Astrocyte (in vitro differentiated cells and primary cell): Measurements from ENCODE around the gene ZFYVE26. TPM values are rescaled to one million over a fixed set of nuclear protein-coding genes. Genes with fewer than 3 reads are reported as not detected.

Experiments used
- DNase-seq: peaks from one replicate; pipeline ENCODE4 v3.0.0-alpha.2; 2010; ENCODE audit warnings: low read depth
- FAIRE-seq: peaks from 2 replicates; lab custom pipeline; 2011; peaks lifted over from hg19 to GRCh38; lab: Jason Lieb, UNC
- H2AFZ ChIP-seq: 2 replicates; pipeline ENCODE4 v1.6.0; 2012; ENCODE audit warnings: low read depth, low read length, inconsistent platforms
- H3K27ac ChIP-seq: 2 replicates; pipeline ENCODE4 v1.5.1; 2011; ENCODE audit warnings: low read depth, low read length, inconsistent platforms
- H3K27me3 ChIP-seq: 2 replicates; pipeline ENCODE4 v1.6.0; 2011; ENCODE audit warnings: low read length, inconsistent platforms; ENCODE audit not compliant: insufficient read depth
- H3K36me3 ChIP-seq: 2 replicates; pipeline ENCODE4 v1.5.1; 2011; ENCODE audit warnings: low read length, inconsistent platforms; ENCODE audit not compliant: insufficient read depth
- H3K4me1 ChIP-seq: 2 replicates; pipeline ENCODE4 v1.5.1; 2011; ENCODE audit warnings: low read length, inconsistent platforms; ENCODE audit not compliant: insufficient read depth
- H3K4me2 ChIP-seq: 2 replicates; pipeline ENCODE4 v1.6.0; 2012; ENCODE audit warnings: low read length, inconsistent platforms
- H3K4me3 ChIP-seq: 2 replicates; pipeline ENCODE4 v1.5.1; 2011; ENCODE audit warnings: low read depth, mild to moderate bottlenecking, low read length, inconsistent platforms; ENCODE audit not compliant: insufficient read depth
- H3K79me2 ChIP-seq: 2 replicates; pipeline ENCODE4 v1.6.0; 2012; ENCODE audit warnings: mild to moderate bottlenecking, low read length, inconsistent platforms; ENCODE audit not compliant: insufficient read depth
- H3K9ac ChIP-seq: 2 replicates; pipeline ENCODE4 v1.6.0; 2012; ENCODE audit warnings: mild to moderate bottlenecking, low read length, inconsistent platforms
- H3K9me3 ChIP-seq: 2 replicates; pipeline ENCODE4 v1.5.1; 2012; ENCODE audit warnings: low read depth, mild to moderate bottlenecking, low read length, inconsistent platforms; ENCODE audit not compliant: insufficient read depth
- H4K20me1 ChIP-seq: 2 replicates; pipeline ENCODE4 v1.6.0; 2012; ENCODE audit warnings: low read length, inconsistent platforms; ENCODE audit not compliant: insufficient read depth
- H3K27ac Mint-ChIP-seq: one replicate; pipeline ENCODE4 v1.8.0; 2021; ENCODE audit warnings: mild to moderate bottlenecking, mixed read lengths; ENCODE audit not compliant: unreplicated experiment
- H3K27me3 Mint-ChIP-seq: one replicate; pipeline ENCODE4 v1.8.0; 2021; ENCODE audit warnings: low read depth, mixed read lengths; ENCODE audit not compliant: unreplicated experiment
- H3K36me3 Mint-ChIP-seq: one replicate; pipeline ENCODE4 v1.8.0; 2021; ENCODE audit warnings: low read depth, mixed read lengths; ENCODE audit not compliant: unreplicated experiment
- H3K4me1 Mint-ChIP-seq: one replicate; pipeline ENCODE4 v1.8.0; 2021; ENCODE audit warnings: low read depth, mixed read lengths; ENCODE audit not compliant: unreplicated experiment
- H3K4me3 Mint-ChIP-seq: one replicate; pipeline ENCODE4 v1.8.0; 2021; ENCODE audit warnings: mild to moderate bottlenecking, moderate library complexity, mixed read lengths; ENCODE audit not compliant: unreplicated experiment
- H3K9me3 Mint-ChIP-seq: one replicate; pipeline ENCODE4 v1.8.0; 2021; ENCODE audit warnings: mild to moderate bottlenecking, mixed read lengths; ENCODE audit not compliant: unreplicated experiment
- CTCF ChIP-seq: IDR thresholded peaks from 2 replicates; pipeline ENCODE4 v1.5.1; 2011; ENCODE audit warnings: low read depth, mild to moderate bottlenecking, inconsistent platforms, low read length, moderate library complexity; ENCODE audit not compliant: insufficient read depth
- EZH2 ChIP-seq: IDR thresholded peaks from 2 replicates; pipeline ENCODE4 v1.6.1; 2012; ENCODE audit warnings: mild to moderate bottlenecking, low read length, inconsistent platforms; ENCODE audit not compliant: insufficient read depth
- total RNA-seq: library from RNA; stranded (reverse); gene quantifications from 2 replicates; pipeline ENCODE4 v1.2.1, GENCODE V29; 2021

Gene ZFYVE26
- total RNA-seq, 1 donor from 2014 or later = 27.4 TPM

GRCh38 chr14:67759916-67760315 lies 56.5 kb downstream of the ZFYVE26 start:
- H3K27me3 ChIP-seq = no peaks in the 10 kb centered on the region
- H3K27ac Mint-ChIP-seq = no peak overlapping the region
- no peaks in the 10 kb centered on the region for H3K79me2 ChIP-seq
- H3K4me1 Mint-ChIP-seq = no peaks in the 10 kb centered on the region
- no peak overlapping the region for H3K9ac ChIP-seq
- no peaks in the 10 kb centered on the region for H3K9me3 Mint-ChIP-seq
- TF ChIP-seq CTCF (no peak), EZH2 (no peak)
- H3K27me3 Mint-ChIP-seq = no peaks in the 10 kb centered on the region
- H3K36me3 ChIP-seq = peaks cover 21% of the 10 kb centered on the region
- H3K4me1 ChIP-seq = no peaks in the 10 kb centered on the region
- no peak overlapping the region for H3K4me3 Mint-ChIP-seq
- H3K9me3 ChIP-seq = no peaks in the 10 kb centered on the region
- FAIRE-seq (no peak), DNase-seq (no peak)
- H3K4me3 ChIP-seq = no peak overlapping the region
- H2AFZ ChIP-seq = no peak overlapping the region
- no peak overlapping the region for H3K27ac ChIP-seq
- H3K4me2 ChIP-seq = no peak overlapping the region
- no peaks in the 10 kb centered on the region for H4K20me1 ChIP-seq
- H3K36me3 Mint-ChIP-seq = peaks cover 27% of the 10 kb centered on the region

DNA sequence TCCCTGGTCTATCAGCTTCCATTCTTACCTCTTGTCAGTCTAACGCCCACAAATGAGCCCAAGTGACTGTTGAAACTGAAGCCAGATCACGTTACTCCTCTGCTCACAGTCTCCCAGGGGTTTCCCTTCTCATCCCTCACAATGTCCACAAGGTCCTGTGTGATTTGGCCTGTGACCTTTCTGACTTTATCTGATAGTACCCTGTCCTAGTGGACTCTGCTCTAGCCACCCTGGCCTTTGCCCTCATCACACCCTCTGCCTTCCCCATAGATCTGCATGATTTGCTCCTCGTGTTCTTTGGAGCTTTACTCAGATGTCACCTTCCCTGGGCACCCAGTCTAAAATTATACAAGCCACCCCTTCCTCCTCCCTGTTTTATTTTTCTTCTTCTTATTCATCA lies 59.2 kb downstream of the ZFYVE26 start:
- Histone ChIP-seq H3K27ac (no peak overlapping the region), H3K9ac (no peak overlapping the region), H3K9me3 (no peaks in the 10 kb centered on the region), H3K36me3 (peaks cover 31% of the 10 kb centered on the region), H3K4me3 (no peak overlapping the region), H3K79me2 (no peaks in the 10 kb centered on the region), H4K20me1 (no peaks in the 10 kb centered on the region), H3K4me2 (no peak overlapping the region), H3K27me3 (no peaks in the 10 kb centered on the region), H3K4me1 (no peaks in the 10 kb centered on the region), H2AFZ (no peak overlapping the region)
- no peak overlapping the region for H3K27ac Mint-ChIP-seq
- DNase-seq (no peak), FAIRE-seq (no peak)
- TF ChIP-seq EZH2 = no peak
- no peak for TF ChIP-seq CTCF
- no peaks in the 10 kb centered on the region for H3K4me1 Mint-ChIP-seq
- H3K27me3 Mint-ChIP-seq = no peaks in the 10 kb centered on the region
- H3K9me3 Mint-ChIP-seq = no peaks in the 10 kb centered on the region
- no peak overlapping the region for H3K4me3 Mint-ChIP-seq
- H3K36me3 Mint-ChIP-seq = peaks cover 30% of the 10 kb centered on the region

GRCh38 chr14:67756496-67756895 lies 59.9 kb downstream of the ZFYVE26 start:
- H3K36me3 Mint-ChIP-seq = peaks cover 36% of the 10 kb centered on the region
- TF ChIP-seq EZH2 (no peak), CTCF (no peak)
- peaks cover 35% of the 10 kb centered on the region for H3K36me3 ChIP-seq

More at GRCh38 chr14:67756496-67756895, 59.9 kb downstream of the ZFYVE26 start:
- Histone ChIP-seq H3K9me3 (no peaks in the 10 kb centered on the region), H4K20me1 (no peaks in the 10 kb centered on the region), H3K4me3 (no peak overlapping the region), H3K79me2 (no peaks in the 10 kb centered on the region), H3K27me3 (no peaks in the 10 kb centered on the region), H2AFZ (no peak overlapping the region), H3K4me1 (no peaks in the 10 kb centered on the region), H3K4me2 (no peak overlapping the region), H3K27ac (no peak overlapping the region), H3K9ac (no peak overlapping the region)
- FAIRE-seq (no peak), DNase-seq (no peak)
- Mint-ChIP-seq H3K4me1 (no peaks in the 10 kb centered on the region), H3K4me3 (no peak overlapping the region), H3K9me3 (no peaks in the 10 kb centered on the region), H3K27me3 (no peaks in the 10 kb centered on the region), H3K27ac (no peak overlapping the region)
